Retinal pigment epithelial cell (primary cell): ENCODE results near the gene PTBP3.
A peak's percentile ranks its signal among the peaks of the same experiment; 100 is the strongest.

Source experiments
- DNase-seq: peaks from one replicate; pipeline ENCODE4 v3.0.0-alpha.2; 2010; ENCODE audit warnings: low read depth
- H3K4me3 ChIP-seq: 2 replicates; pipeline ENCODE4 v1.5.1; 2011; ENCODE audit warnings: mild to moderate bottlenecking, low read length, control low read depth, moderate library complexity
- CTCF ChIP-seq: conservative IDR thresholded peaks from 2 replicates; pipeline ENCODE4 v1.5.1; 2011; ENCODE audit warnings: low read depth, low read length, control low read depth, inconsistent platforms

The PTBP3 gene

GRCh38 chr9:112331674-112331952 is 1.8 kb downstream of the PTBP3 start:
- DNase-seq, result no peak
- TF ChIP-seq CTCF, result no peak
- peak overlapping the region; percentile 69 for H3K4me3 ChIP-seq

GRCh38 chr9:112328545-112328944 is 4.9 kb downstream of the PTBP3 start:
- H3K4me3 ChIP-seq, result no peak overlapping the region
- no peak for DNase-seq
- TF ChIP-seq CTCF, result no peak

- H3K4me3 ChIP-seq, result no peak overlapping the region
- DNase-seq, result peak; percentile 89
- no peak for TF ChIP-seq CTCF
These were observed 5.5 kb downstream of the PTBP3 start for GRCh38 chr9:112327718-112328450.

GRCh38 chr9:112326194-112326593 is 7.2 kb downstream of the PTBP3 start:
- H3K4me3 ChIP-seq, result no peak overlapping the region
- no peak for DNase-seq
- TF ChIP-seq CTCF, result no peak

- no peak for TF ChIP-seq CTCF
- H3K4me3 ChIP-seq, result no peak overlapping the region
- no peak for DNase-seq
These were observed 7.8 kb downstream of the PTBP3 start for GRCh38 chr9:112325600-112325999.

GRCh38 chr9:112325127-112325526 is 8.3 kb downstream of the PTBP3 start:
- no peak for TF ChIP-seq CTCF
- no peak for DNase-seq
- H3K4me3 ChIP-seq, result no peak overlapping the region

- no peak for DNase-seq
- H3K4me3 ChIP-seq, result no peak overlapping the region
- TF ChIP-seq CTCF, result no peak
These were observed 10.0 kb downstream of the PTBP3 start for GRCh38 chr9:112323378-112323854.
